Pancreas (tissue), 10 donors: ENCODE data around the gene ANXA2R. TPM values are rescaled to one million over a fixed set of nuclear protein-coding genes. Genes with fewer than 3 reads are reported as not detected.
A peak's percentile ranks its signal among the peaks of the same experiment; 100 is the strongest.

ENCODE experiments used
- ATAC-seq, 4 donors: fragments of 200-7000 bp; cut with Tn5 transposase; one replicate each; pipeline versions ENCODE4 v1.8.0 to v1.9.1; 2020; ENCODE audit warnings: mild to moderate bottlenecking in 4 of 4, moderate library complexity in 4 of 4
- DNase-seq, 6 donors: peaks; one replicate each; pipeline ENCODE4 v3.0.0-alpha.2; 2020
- FAIRE-seq: peaks from 2 replicates; lab custom pipeline; 2012; peaks lifted over from hg19 to GRCh38; lab: Jason Lieb, UNC
- H3K27ac ChIP-seq, 4 donors: fragments of 200-600 bp; sonication (generic); 1 replicate in 3 of 4; 2 replicates in 1 of 4; pipeline versions ENCODE4 v1.5.0 to v1.8.0; 2020
- H3K27me3 ChIP-seq, 4 donors: fragments of 200-600 bp; one replicate each; pipeline ENCODE4 v1.8.0; 2021
- H3K36me3 ChIP-seq, 3 donors: fragments of 200-600 bp; sonication (generic) in 1 of 3; one replicate each; pipeline versions ENCODE4 v1.5.0 to v1.8.0; 2020 to 2021
- H3K4me1 ChIP-seq, 3 donors: fragments of 200-600 bp; one replicate each; pipeline ENCODE4 v1.8.0; 2021
- H3K4me3 ChIP-seq, 4 donors: fragments of 200-600 bp; sonication (generic) in 2 of 4; one replicate each; pipeline versions ENCODE4 v1.5.0 to v1.8.0; 2020 to 2021
- H3K9me3 ChIP-seq, 4 donors: fragments of 200-600 bp; one replicate each; pipeline ENCODE4 v1.8.0; 2021
- WGBS, 2 donors: extraction: QIAGEN DNeasy Blood & Tissue Kit; methylation state at CpG; one replicate each; pipeline ENCODE4 v1.1.7; 2013; 5-methylcytosine and 5-hydroxymethylcytosine counted together
- intact Hi-C, 3 donors: fragments of 100-400 bp; cut with DNase I; formaldehyde crosslinking; loops; one replicate each; pipeline versions ENCODE4 v1.11.1 to v1.14.2; 2022
- polyA plus RNA-seq, 2 donors: library from polyadenylated mRNA; stranded (reverse); fragments of 200-250 nt; gene quantifications; one replicate each; pipeline ENCODE4 v1.2.3, GENCODE V29; 2013
- total RNA-seq, 6 donors: library from RNA; stranded (reverse); fragmentation: NEBNext Ultra II Directional in 4 of 6; extraction: Animal tissue kit (Norgen Biotek cat#: 25700) in 4 of 6; gene quantifications; one replicate each; pipeline versions ENCODE4 v1.2.1 to v1.2.4, GENCODE V29; 2021 to 2023
- TF ChIP-seq, protein P1 (sequence below), 4 donors: fragments of 200-600 bp; sonication (generic) in 3 of 4; IDR thresholded peaks; one replicate each; pipeline versions ENCODE4 v1.5.0 to v1.8.0; 2021; ENCODE audit warnings: antibody characterized with exemption in 4 of 4
- donor health status: healthy with polysubstance abuse.
- donor health status: DM: no; HTN: no; CAD: no; lungs with moderate emphysema.
- donor health status: DM: no; HTN: no; CAD: no.
- donor health status: control.
- donor health status: control.
- donor health status: Bipolar disorder and iron deficiency.
- donor health status: DM: yes; HTN: yes; CAD: no.
- donor health status: DM: no; HTN: no; CAD: no.
- donor health status: DM: no; HTN: no; CAD: no.
- donor health status: DM: yes; HTN: yes; CAD: no.

ANXA2R gene
- total and polyA plus RNA-seq, 8 donors = 0.32 to 1.9 (median 0.62) TPM

DNA sequence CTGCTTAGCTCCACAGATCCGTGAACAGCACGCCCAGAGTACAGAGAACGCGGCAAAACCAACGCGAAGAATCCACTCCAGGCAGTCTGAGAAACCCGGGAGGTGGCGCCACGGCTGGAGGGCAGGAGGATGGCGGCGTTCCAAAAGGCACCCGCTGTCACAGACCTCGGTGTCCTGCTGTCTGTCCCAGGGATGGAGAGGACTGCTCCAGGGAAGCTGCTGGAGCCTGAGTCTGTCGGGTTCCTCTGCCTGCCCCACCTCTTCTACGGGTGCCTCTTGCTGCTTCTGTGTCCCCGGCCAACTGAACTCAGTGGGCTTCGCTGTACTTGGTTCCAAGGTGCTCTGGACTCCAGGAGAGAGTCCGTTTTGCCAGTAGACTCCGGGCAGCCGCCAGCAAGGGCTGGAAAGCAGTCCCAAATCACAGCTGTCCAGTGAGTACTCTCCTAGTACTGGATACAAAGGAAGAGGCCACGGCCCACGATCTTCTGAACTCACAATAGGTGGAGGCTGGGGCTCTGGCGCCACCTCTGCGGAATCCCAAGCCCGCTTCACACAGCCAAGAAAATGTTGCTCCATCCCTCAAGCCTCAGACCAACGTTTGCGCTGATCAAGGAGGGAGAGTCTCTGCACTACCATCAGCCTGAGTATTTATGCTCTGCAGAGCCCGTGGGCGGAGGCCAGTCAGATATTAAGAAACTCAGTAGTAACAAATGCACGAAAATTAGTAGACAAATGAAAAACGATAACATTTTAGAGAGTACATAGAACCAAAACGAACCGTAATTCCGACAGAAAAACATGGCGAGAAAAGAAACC lies 440 bp downstream of the ANXA2R start:
- no peak for FAIRE-seq
- ATAC-seq = peak in 1 of 4 donors; percentile 1
- H3K4me1 ChIP-seq = no peaks in the 10 kb centered on the region
- intact Hi-C loops = no loop called here
- WGBS, 2 donors = 30 to 41% methylated on average over 34 to 35 of the region's 35 CpGs
- H3K27me3 ChIP-seq = peaks cover 0 to 39% (median 2%) of the 10 kb centered on the region in 4 donors
- no peaks in the 10 kb centered on the region for H3K36me3 ChIP-seq
- H3K9me3 ChIP-seq = no peaks in the 10 kb centered on the region
- H3K4me3 ChIP-seq = peak overlapping the region in 2 of 4 donors; percentile 40 to 59
- TF ChIP-seq, protein P1, sequence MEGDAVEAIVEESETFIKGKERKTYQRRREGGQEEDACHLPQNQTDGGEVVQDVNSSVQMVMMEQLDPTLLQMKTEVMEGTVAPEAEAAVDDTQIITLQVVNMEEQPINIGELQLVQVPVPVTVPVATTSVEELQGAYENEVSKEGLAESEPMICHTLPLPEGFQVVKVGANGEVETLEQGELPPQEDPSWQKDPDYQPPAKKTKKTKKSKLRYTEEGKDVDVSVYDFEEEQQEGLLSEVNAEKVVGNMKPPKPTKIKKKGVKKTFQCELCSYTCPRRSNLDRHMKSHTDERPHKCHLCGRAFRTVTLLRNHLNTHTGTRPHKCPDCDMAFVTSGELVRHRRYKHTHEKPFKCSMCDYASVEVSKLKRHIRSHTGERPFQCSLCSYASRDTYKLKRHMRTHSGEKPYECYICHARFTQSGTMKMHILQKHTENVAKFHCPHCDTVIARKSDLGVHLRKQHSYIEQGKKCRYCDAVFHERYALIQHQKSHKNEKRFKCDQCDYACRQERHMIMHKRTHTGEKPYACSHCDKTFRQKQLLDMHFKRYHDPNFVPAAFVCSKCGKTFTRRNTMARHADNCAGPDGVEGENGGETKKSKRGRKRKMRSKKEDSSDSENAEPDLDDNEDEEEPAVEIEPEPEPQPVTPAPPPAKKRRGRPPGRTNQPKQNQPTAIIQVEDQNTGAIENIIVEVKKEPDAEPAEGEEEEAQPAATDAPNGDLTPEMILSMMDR (IDR thresholded peaks at IDR 0.05) = no peak
- peak in 5 of 6 donors; percentile 29 to 69 (median 50) for DNase-seq
- H3K27ac ChIP-seq = peak overlapping the region in 2 of 4 donors; percentile 88 to 89

DNA sequence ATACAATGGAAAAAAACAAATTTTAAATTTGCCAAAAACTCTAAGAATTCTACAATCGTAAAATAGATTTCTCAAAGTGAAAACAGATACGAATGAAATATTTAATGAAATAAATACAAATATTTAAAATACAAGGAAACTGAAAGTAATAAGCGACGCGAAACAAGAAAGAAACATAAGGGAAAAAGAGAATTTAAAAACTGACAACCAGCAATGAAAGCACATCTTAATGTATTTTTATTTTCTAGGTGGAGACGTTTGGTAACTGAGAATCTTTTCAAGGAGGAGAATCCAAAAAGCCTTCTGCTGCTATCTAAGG lies 1.0 kb downstream of the ANXA2R start:
- Histone ChIP-seq H3K4me1 (no peaks in the 10 kb centered on the region), H3K36me3 (no peaks in the 10 kb centered on the region), H3K27ac (peak overlapping the region in 2 of 4 donors; percentile 88 to 89), H3K9me3 (no peaks in the 10 kb centered on the region), H3K27me3 (peaks cover 0 to 44% (median 2%) of the 10 kb centered on the region in 4 donors), H3K4me3 (peak overlapping the region in 2 of 4 donors; percentile 40 to 59)
- TF ChIP-seq, protein P1 (IDR thresholded peaks at IDR 0.05) = no peak
- no peak for ATAC-seq
- DNase-seq = no peak
- WGBS, 2 donors = 50 to 72% methylated on average over 6 of the region's 6 CpGs
- FAIRE-seq = no peak
- intact Hi-C loops = no loop called here

DNA sequence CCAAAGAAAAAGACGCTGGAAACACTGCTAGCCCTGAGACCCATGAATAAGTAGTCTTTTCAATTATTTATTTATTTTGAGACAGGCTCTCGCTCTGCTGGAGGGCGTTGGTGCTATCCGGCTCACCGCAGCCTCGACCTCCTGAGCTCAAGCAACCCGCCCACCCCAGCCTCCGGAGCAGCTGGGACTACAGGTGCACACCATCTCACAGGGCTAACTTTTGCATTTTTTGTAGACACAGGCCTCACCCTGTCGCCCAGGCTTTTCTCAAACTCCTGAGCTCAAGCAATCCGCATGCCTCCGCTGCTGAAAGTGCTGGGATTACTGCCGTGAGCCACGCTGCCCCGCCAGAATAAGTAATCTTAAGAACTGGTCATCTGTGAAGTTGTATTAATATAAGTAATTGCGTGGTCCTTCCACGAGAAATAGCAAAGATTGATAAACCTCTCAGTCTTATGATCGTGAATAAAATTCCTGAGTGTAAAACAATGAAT lies 1.6 kb downstream of the ANXA2R start:
- Histone ChIP-seq H3K9me3 (no peaks in the 10 kb centered on the region), H3K4me3 (peak overlapping the region in 1 of 4 donors; percentile 30), H3K4me1 (no peaks in the 10 kb centered on the region), H3K27me3 (peaks cover 0 to 45% (median 2%) of the 10 kb centered on the region in 4 donors), H3K36me3 (no peaks in the 10 kb centered on the region), H3K27ac (peak overlapping the region in 1 of 4 donors; percentile 42)
- WGBS, 2 donors = 37 to 50% methylated on average over 17 of the region's 17 CpGs
- FAIRE-seq (no peak), ATAC-seq (no peak), DNase-seq (no peak)
- intact Hi-C loops = no loop called here
- TF ChIP-seq, protein P1 (IDR thresholded peaks at IDR 0.05) = no peak

DNA sequence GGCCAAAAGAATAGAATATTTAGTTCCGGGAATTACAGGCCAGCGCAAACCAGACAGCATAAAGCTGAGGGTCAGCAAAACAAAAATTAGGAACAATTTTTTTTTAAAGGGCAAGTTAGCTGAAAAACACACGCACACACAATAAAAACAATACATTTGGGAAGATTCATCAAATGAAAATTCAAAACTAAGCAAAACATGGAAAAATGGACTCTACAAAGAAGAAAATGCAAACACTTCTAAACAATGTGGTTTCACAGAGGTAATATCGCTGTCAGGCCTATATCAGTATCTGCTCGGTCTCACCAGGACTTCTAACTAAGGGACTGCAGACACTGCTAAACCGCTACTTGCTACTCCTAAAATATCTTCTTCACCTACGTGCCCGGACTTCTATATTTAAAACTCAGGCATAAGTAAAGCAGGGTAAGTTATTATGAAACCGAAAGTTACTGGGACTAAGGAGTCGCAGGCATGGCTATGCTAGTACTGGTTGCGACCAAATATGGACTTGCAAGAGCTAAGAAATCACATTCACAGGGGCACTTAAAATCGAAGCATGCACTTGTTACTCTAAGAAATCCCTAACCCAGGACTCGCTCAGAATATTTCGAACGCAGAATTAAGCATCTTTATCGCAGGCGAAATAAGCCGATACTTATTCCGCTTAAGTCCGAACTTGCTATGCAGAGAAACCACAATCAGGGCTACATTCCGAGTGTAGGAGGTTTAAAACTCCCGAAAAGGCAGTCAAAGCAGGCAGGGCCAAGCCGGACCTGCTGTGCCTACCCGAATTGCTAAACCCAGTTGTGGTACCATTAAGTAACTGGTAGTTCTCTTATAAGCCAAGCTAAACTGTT lies 2.3 kb downstream of the ANXA2R start:
- TF ChIP-seq, protein P1 (IDR thresholded peaks at IDR 0.05) = no peak
- Histone ChIP-seq H3K27me3 (peaks cover 0 to 45% (median 2%) of the 10 kb centered on the region in 4 donors), H3K4me3 (peak overlapping the region in 2 of 4 donors; percentile 4 to 30), H3K27ac (peak overlapping the region in 2 of 4 donors; percentile 5 to 42), H3K9me3 (no peaks in the 10 kb centered on the region), H3K36me3 (no peaks in the 10 kb centered on the region), H3K4me1 (no peaks in the 10 kb centered on the region)
- ATAC-seq = no peak
- intact Hi-C loops = no loop called here
- WGBS, 2 donors = 24 to 29% methylated on average over 24 of the region's 24 CpGs
- FAIRE-seq = no peak
- DNase-seq = no peak
